BE2C (cell line): ENCODE measurements around the gene CLCN7.

Source experiments
- DNase-seq: peaks from one replicate; pipeline ENCODE4 v3.0.0-alpha.2; 2020
- H3K27me3 ChIP-seq: fragments of 250-450 bp; sonication (Bioruptor Pico); 2 replicates; pipeline ENCODE4 v1.5.1; 2020; ENCODE audit warnings: mild to moderate bottlenecking
- H3K36me3 ChIP-seq: fragments of 250-450 bp; sonication (Bioruptor Pico); 2 replicates; pipeline ENCODE4 v1.5.1; 2020; ENCODE audit warnings: mild to moderate bottlenecking
- H3K4me1 ChIP-seq: fragments of 250-450 bp; sonication (Bioruptor Pico); 2 replicates; pipeline ENCODE4 v1.5.1; 2020
- H3K4me3 ChIP-seq: 2 replicates; pipeline ENCODE4 v1.5.1; 2011; ENCODE audit warnings: low read depth, low read length
- H3K9me3 ChIP-seq: fragments of 250-450 bp; sonication (Bioruptor Pico); 2 replicates; pipeline ENCODE4 v1.5.1; 2020
- CTCF ChIP-seq: IDR thresholded peaks from 2 replicates; pipeline ENCODE4 v1.5.1; 2012; ENCODE audit warnings: mild to moderate bottlenecking, low read depth, low read length

Gene CLCN7

GRCh38 chr16:1466968-1467521 lies 7.8 kb downstream of the CLCN7 start:
- Histone ChIP-seq H3K36me3 (no peaks in the 10 kb centered on the region), H3K4me3 (no peak overlapping the region), H3K4me1 (no peaks in the 10 kb centered on the region), H3K9me3 (no peaks in the 10 kb centered on the region), H3K27me3 (no peaks in the 10 kb centered on the region)
- DNase-seq: no peak
- TF ChIP-seq CTCF: no peak

GRCh38 chr16:1466054-1466453 lies 8.8 kb downstream of the CLCN7 start:
- Histone ChIP-seq H3K27me3 (no peaks in the 10 kb centered on the region), H3K36me3 (peaks cover 2% of the 10 kb centered on the region), H3K4me1 (no peaks in the 10 kb centered on the region), H3K9me3 (no peaks in the 10 kb centered on the region), H3K4me3 (no peak overlapping the region)
- DNase-seq: no peak
- no peak for TF ChIP-seq CTCF

- Histone ChIP-seq H3K4me3 (no peak overlapping the region), H3K27me3 (no peaks in the 10 kb centered on the region), H3K9me3 (no peaks in the 10 kb centered on the region), H3K4me1 (no peaks in the 10 kb centered on the region), H3K36me3 (peaks cover 8% of the 10 kb centered on the region)
- no peak for DNase-seq
- TF ChIP-seq CTCF: no peak
Observed at GRCh38 chr16:1465567-1465915, 9.3 kb downstream of the CLCN7 start.

- no peak for DNase-seq
- no peak for TF ChIP-seq CTCF
- H3K4me1 ChIP-seq: no peaks in the 10 kb centered on the region
- no peaks in the 10 kb centered on the region for H3K27me3 ChIP-seq
- H3K36me3 ChIP-seq: peaks cover 13% of the 10 kb centered on the region
- H3K4me3 ChIP-seq: no peak overlapping the region
- H3K9me3 ChIP-seq: no peaks in the 10 kb centered on the region
Observed at GRCh38 chr16:1464894-1465566, 9.8 kb downstream of the CLCN7 start.

- DNase-seq: no peak
- no peak for TF ChIP-seq CTCF
- H3K9me3 ChIP-seq: no peaks in the 10 kb centered on the region
- H3K4me1 ChIP-seq: no peaks in the 10 kb centered on the region
- no peak overlapping the region for H3K4me3 ChIP-seq
- H3K36me3 ChIP-seq: peaks cover 13% of the 10 kb centered on the region
- H3K27me3 ChIP-seq: no peaks in the 10 kb centered on the region
Observed at GRCh38 chr16:1464196-1464893, 10.5 kb downstream of the CLCN7 start.

- no peak overlapping the region for H3K4me3 ChIP-seq
- H3K9me3 ChIP-seq: no peaks in the 10 kb centered on the region
- TF ChIP-seq CTCF: no peak
- H3K4me1 ChIP-seq: no peaks in the 10 kb centered on the region
- H3K27me3 ChIP-seq: no peaks in the 10 kb centered on the region
- peaks cover 19% of the 10 kb centered on the region for H3K36me3 ChIP-seq
- peak; percentile 32 for DNase-seq
Observed at GRCh38 chr16:1461146-1461545, 13.7 kb downstream of the CLCN7 start.
